ENCODE results near the gene ANKRD23.

DNA sequence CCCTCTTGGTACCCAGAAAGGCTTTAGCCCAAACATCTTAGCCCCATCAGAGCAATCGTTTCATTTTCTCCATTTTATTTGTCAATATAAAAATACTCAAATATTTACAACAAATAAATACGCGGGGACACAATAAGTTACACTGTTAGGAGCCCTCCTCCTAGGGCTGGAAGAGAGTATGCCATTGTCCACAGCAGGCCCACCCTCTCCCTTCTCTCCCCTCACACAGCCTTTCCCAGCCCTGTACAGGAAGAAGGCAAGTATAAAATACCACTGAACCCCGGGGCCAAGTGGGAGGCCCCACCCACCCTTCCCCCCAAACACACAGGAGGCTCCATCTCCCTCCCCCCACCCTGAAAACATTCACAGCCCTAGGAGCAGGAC lies 15.9 kb upstream of the ANKRD23 start:
- TF ChIP-seq, protein P1, sequence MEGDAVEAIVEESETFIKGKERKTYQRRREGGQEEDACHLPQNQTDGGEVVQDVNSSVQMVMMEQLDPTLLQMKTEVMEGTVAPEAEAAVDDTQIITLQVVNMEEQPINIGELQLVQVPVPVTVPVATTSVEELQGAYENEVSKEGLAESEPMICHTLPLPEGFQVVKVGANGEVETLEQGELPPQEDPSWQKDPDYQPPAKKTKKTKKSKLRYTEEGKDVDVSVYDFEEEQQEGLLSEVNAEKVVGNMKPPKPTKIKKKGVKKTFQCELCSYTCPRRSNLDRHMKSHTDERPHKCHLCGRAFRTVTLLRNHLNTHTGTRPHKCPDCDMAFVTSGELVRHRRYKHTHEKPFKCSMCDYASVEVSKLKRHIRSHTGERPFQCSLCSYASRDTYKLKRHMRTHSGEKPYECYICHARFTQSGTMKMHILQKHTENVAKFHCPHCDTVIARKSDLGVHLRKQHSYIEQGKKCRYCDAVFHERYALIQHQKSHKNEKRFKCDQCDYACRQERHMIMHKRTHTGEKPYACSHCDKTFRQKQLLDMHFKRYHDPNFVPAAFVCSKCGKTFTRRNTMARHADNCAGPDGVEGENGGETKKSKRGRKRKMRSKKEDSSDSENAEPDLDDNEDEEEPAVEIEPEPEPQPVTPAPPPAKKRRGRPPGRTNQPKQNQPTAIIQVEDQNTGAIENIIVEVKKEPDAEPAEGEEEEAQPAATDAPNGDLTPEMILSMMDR (conservative IDR thresholded peaks at IDR 0.05): no peak
- no peak for TF ChIP-seq EZH2 (IDR thresholded peaks at IDR 0.05; ENCODE audit: low read depth)
